Hindlimb muscle (tissue), 1 donor: Measurements from ENCODE around the gene FAM200A. TPM values are rescaled to one million over a fixed set of nuclear protein-coding genes. Genes with fewer than 3 reads are reported as not detected.
A peak's percentile ranks its signal among the peaks of the same experiment; 100 is the strongest.

Experiments
- DNase-seq: peaks from one replicate; pipeline ENCODE4 v3.0.0-alpha.2; 2013
- polyA plus RNA-seq: library from polyadenylated mRNA; unstranded; fragments of 120-200 nt; gene quantifications from one replicate; pipeline ENCODE4 v1.2.1, GENCODE V29; 2013; ENCODE audit not compliant: insufficient read length

Gene FAM200A
- polyA plus RNA-seq, 1 donor: 8.9 TPM

GRCh38 chr7:99500637-99501009 lies 51.3 kb downstream of the FAM200A start:
- no peak for DNase-seq

- peak; percentile 94 for DNase-seq
Observed at GRCh38 chr7:99499721-99500636, 51.9 kb downstream of the FAM200A start, which contains the start of gene ZNF394. TSS of gene ZNF394 (minus strand) at chr7:99500281. CDS start at chr7:99500093, 188 bp downstream.

GRCh38 chr7:99499371-99499720 lies 52.6 kb downstream of the FAM200A start:
- DNase-seq: peak; percentile 10

- no peak for DNase-seq
Observed at GRCh38 chr7:99498546-99498944, 53.4 kb downstream of the FAM200A start.

GRCh38 chr7:99497766-99498545 lies 54.0 kb downstream of the FAM200A start:
- DNase-seq: no peak

Other genes starting within 250 kb of the FAM200A start
- 59.5 TPM for gene ARPC1A, start 226.2 kb downstream of the FAM200A start, polyA plus RNA-seq
- gene ARPC1B, start 177.4 kb downstream of the FAM200A start, polyA plus RNA-seq: 48.9 TPM
- 119 TPM for gene PDAP1, start 143.5 kb downstream of the FAM200A start, polyA plus RNA-seq
- 77.2 TPM for gene BUD31, start 143.1 kb downstream of the FAM200A start, polyA plus RNA-seq
- 3.8 TPM for gene PTCD1, start 113.3 kb downstream of the FAM200A start, polyA plus RNA-seq
- 38.0 TPM for gene CPSF4, start 113.2 kb downstream of the FAM200A start, polyA plus RNA-seq
- gene ATP5MF, start 85.9 kb downstream of the FAM200A start, polyA plus RNA-seq: 369 TPM
- 32.1 TPM for gene ZNF789, start 79.2 kb downstream of the FAM200A start, polyA plus RNA-seq
- 10.4 TPM for gene ZNF394, start 51.8 kb downstream of the FAM200A start, polyA plus RNA-seq
- gene ZKSCAN5, start 47.5 kb downstream of the FAM200A start, polyA plus RNA-seq: 10.2 TPM
- 42.0 TPM for gene ZNF655, start 6.5 kb upstream of the FAM200A start, polyA plus RNA-seq
- 0.94 TPM for gene TMEM225B, start 46.2 kb upstream of the FAM200A start, polyA plus RNA-seq
- gene ZSCAN25, start 64.8 kb upstream of the FAM200A start, polyA plus RNA-seq: 11.0 TPM
- 1.0 TPM for gene CYP3A5, start 127.9 kb upstream of the FAM200A start, polyA plus RNA-seq
- gene CYP3A7, start 183.1 kb upstream of the FAM200A start, polyA plus RNA-seq: not detected
- not detected for gene CYP3A4, start 232.1 kb upstream of the FAM200A start, polyA plus RNA-seq